Superior temporal gyrus (tissue), 1 donor: ENCODE measurements around the gene ANAPC15.

Source experiments
- DNase-seq: peaks from one replicate; pipeline ENCODE4 v3.0.0-alpha.2; 2016; ENCODE audit errors: extremely low spot score

Gene ANAPC15

GRCh38 chr11:72085621-72086351, 26.7 kb downstream of the ANAPC15 start:
- peak; percentile 93 for DNase-seq

GRCh38 chr11:72084965-72085364, 27.5 kb downstream of the ANAPC15 start:
- no peak for DNase-seq

GRCh38 chr11:72084076-72084475, 28.4 kb downstream of the ANAPC15 start:
- no peak for DNase-seq

- no peak for DNase-seq
These were observed 29.1 kb downstream of the ANAPC15 start for GRCh38 chr11:72083414-72083813.

GRCh38 chr11:72081821-72082453, 30.6 kb downstream of the ANAPC15 start:
- no peak for DNase-seq

- no peak for DNase-seq
These were observed 31.3 kb downstream of the ANAPC15 start for GRCh38 chr11:72081184-72081644.

- peak; percentile 100 for DNase-seq
These were observed 31.9 kb downstream of the ANAPC15 start, which contains the start of the genes LRRC51 and NUMA1 for GRCh38 chr11:72080326-72081183. Gene LRRC51, plus strand, starts transcription at chr11:72080850. Its CDS starts 8,234 bp downstream, at chr11:72089084. Gene NUMA1, minus strand, starts transcription at chr11:72080542. Its CDS starts 44,599 bp downstream, at chr11:72035943.

GRCh38 chr11:72079819-72080325, 32.6 kb downstream of the ANAPC15 start:
- no peak for DNase-seq

- no peak for DNase-seq
These were observed 34.0 kb downstream of the ANAPC15 start for GRCh38 chr11:72078477-72078876.

- DNase-seq, result no peak
These were observed 36.7 kb downstream of the ANAPC15 start for GRCh38 chr11:72075756-72076155.

- no peak for DNase-seq
These were observed 37.4 kb downstream of the ANAPC15 start for GRCh38 chr11:72075109-72075508.

- DNase-seq, result no peak
These were observed 40.1 kb downstream of the ANAPC15 start for GRCh38 chr11:72072348-72072747.

GRCh38 chr11:72070491-72070890, 42.0 kb downstream of the ANAPC15 start:
- no peak for DNase-seq

- DNase-seq, result no peak
These were observed 42.7 kb downstream of the ANAPC15 start for GRCh38 chr11:72069787-72070251.

GRCh38 chr11:72069200-72069599, 43.3 kb downstream of the ANAPC15 start:
- peak; percentile 47 for DNase-seq

- DNase-seq, result no peak
These were observed 44.8 kb downstream of the ANAPC15 start for GRCh38 chr11:72067676-72068075.

- DNase-seq, result no peak
These were observed 45.2 kb downstream of the ANAPC15 start for GRCh38 chr11:72067266-72067665.

GRCh38 chr11:72066855-72067254, 45.6 kb downstream of the ANAPC15 start:
- no peak for DNase-seq

- no peak for DNase-seq
These were observed 50.6 kb downstream of the ANAPC15 start for GRCh38 chr11:72061739-72062396.
